ENCODE measurements around the gene SYCE3.

Gene SYCE3

DNA sequence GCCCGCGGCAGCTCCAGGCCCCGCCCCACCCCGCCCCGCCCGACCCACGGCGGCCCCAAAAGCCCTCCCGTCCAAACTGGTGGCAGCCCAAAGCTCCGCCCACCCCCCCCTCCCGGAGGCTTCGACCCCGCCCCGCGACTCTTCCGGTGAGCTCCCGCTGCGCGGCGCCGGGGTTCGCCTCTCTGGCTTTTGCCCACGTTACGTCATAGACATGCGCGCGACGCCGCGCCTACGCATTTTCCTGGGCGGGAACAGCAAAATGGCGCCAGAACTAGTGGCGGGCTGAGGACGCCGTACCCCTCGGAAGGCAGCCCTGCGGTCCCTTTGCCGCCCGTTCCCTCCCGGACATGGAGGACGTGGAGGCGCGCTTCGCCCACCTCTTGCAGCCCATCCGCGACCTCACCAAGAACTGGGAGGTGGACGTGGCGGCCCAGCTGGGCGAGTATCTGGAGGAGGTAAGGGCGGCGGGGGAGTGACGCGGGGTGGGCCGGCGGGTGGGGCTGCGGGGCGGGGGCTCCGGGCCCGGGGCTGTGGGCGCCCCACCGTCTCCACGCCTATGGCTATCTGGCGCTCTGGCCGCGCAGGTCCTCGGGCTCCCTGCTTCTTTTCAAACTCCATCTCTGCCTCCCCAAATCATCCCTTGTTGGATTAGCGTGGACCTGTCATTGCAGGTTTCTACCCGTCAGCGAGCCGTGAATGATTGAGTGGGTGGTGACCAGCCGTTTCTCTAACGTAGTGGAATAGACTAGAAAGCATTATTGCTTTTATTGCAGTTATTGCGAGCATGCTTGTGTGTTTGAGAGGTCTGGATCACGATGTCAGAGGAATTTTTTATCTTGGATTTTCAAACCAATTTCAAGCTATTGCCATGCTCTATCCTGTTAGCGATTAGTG, 54.5 kb downstream of the SYCE3 start, which contains the start of gene NCAPH2 (continued):
- TF ChIP-seq KLF10 (tag by site-specific recombination; IDR thresholded peaks at IDR 0.05), result peak; percentile 84
- peak; percentile 99 for TF ChIP-seq ZNF629 (tag by site-specific recombination; IDR thresholded peaks at IDR 0.05)
- peak; percentile 74 for TF ChIP-seq WT1 (tag by site-specific recombination; IDR thresholded peaks at IDR 0.05)
- TF ChIP-seq EGR2 (tag by site-specific recombination; IDR thresholded peaks at IDR 0.05; ENCODE audit: low read depth), result peak; percentile 94
- no peak for TF ChIP-seq ZNF560 (tag by site-specific recombination; IDR thresholded peaks at IDR 0.05; ENCODE audit: borderline replicate concordance)
- TF ChIP-seq, protein P1, sequence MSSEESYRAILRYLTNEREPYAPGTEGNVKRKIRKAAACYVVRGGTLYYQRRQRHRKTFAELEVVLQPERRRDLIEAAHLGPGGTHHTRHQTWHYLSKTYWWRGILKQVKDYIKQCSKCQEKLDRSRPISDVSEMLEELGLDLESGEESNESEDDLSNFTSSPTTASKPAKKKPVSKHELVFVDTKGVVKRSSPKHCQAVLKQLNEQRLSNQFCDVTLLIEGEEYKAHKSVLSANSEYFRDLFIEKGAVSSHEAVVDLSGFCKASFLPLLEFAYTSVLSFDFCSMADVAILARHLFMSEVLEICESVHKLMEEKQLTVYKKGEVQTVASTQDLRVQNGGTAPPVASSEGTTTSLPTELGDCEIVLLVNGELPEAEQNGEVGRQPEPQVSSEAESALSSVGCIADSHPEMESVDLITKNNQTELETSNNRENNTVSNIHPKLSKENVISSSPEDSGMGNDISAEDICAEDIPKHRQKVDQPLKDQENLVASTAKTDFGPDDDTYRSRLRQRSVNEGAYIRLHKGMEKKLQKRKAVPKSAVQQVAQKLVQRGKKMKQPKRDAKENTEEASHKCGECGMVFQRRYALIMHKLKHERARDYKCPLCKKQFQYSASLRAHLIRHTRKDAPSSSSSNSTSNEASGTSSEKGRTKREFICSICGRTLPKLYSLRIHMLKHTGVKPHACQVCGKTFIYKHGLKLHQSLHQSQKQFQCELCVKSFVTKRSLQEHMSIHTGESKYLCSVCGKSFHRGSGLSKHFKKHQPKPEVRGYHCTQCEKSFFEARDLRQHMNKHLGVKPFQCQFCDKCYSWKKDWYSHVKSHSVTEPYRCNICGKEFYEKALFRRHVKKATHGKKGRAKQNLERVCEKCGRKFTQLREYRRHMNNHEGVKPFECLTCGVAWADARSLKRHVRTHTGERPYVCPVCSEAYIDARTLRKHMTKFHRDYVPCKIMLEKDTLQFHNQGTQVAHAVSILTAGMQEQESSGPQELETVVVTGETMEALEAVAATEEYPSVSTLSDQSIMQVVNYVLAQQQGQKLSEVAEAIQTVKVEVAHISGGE (tag by site-specific recombination; conservative IDR thresholded peaks at IDR 0.05; ENCODE audit: low read depth), result peak; percentile 46; the same call in 1 of the 2 replicates
- no peak for TF ChIP-seq ZNF558 (tag by site-specific recombination; IDR thresholded peaks at IDR 0.05)
- TF ChIP-seq ZNF692 (tag by site-specific recombination; IDR thresholded peaks at IDR 0.05), result peak; percentile 87
- peak; percentile 77; the same call in 1 of the 2 replicates for TF ChIP-seq ZNF660 (tag by site-specific recombination; IDR thresholded peaks at IDR 0.05)
- no peak for TF ChIP-seq ZNF747 (tag by site-specific recombination; IDR thresholded peaks at IDR 0.05)
- peak; percentile 98 for TF ChIP-seq SP3 (tag by site-specific recombination; IDR thresholded peaks at IDR 0.05)
- no peak for TF ChIP-seq ZNF624 (tag by site-specific recombination; IDR thresholded peaks at IDR 0.05)
- TF ChIP-seq SP7 (tag by site-specific recombination; IDR thresholded peaks at IDR 0.05), result peak; percentile 84
- TF ChIP-seq OSR2 (tag by site-specific recombination; IDR thresholded peaks at IDR 0.05), result no peak; the same call in 1 of the 2 replicates
- TF ChIP-seq ZNF10 (tag by site-specific recombination; IDR thresholded peaks at IDR 0.05), result no peak
- TF ChIP-seq ZBTB7A (tag by site-specific recombination; IDR thresholded peaks at IDR 0.05; ENCODE audit: low read depth), result peak; percentile 66; the same call in 1 of the 2 replicates
- TF ChIP-seq KLF16 (tag by site-specific recombination; IDR thresholded peaks at IDR 0.05), result peak; percentile 98
- TF ChIP-seq ZNF521 (tag by site-specific recombination; IDR thresholded peaks at IDR 0.05), result no peak
- peak; percentile 71; the same call in 1 of the 2 replicates for TF ChIP-seq ZFP69B (tag by site-specific recombination; IDR thresholded peaks at IDR 0.05)
- peak; percentile 93 for TF ChIP-seq ZXDB (tag by site-specific recombination; IDR thresholded peaks at IDR 0.05)
- TF ChIP-seq GLIS2 (tag by site-specific recombination; IDR thresholded peaks at IDR 0.05), result peak; percentile 88
- no peak for TF ChIP-seq ZNF830 (tag by site-specific recombination; IDR thresholded peaks at IDR 0.05; ENCODE audit: low read depth)
- TF ChIP-seq SALL2 (tag by site-specific recombination; IDR thresholded peaks at IDR 0.05; ENCODE audit: borderline replicate concordance), result no peak
- no peak for TF ChIP-seq GLI2 (tag by site-specific recombination; IDR thresholded peaks at IDR 0.05; ENCODE audit: borderline replicate concordance, low read depth)
- TF ChIP-seq ZSCAN23 (tag by site-specific recombination; IDR thresholded peaks at IDR 0.05), result 0 out of 2 replicates have a peak, but pooled peaks have one; percentile 57
- peak; percentile 87 for TF ChIP-seq SP2 (tag by site-specific recombination; IDR thresholded peaks at IDR 0.05)
- TF ChIP-seq, protein P2, sequence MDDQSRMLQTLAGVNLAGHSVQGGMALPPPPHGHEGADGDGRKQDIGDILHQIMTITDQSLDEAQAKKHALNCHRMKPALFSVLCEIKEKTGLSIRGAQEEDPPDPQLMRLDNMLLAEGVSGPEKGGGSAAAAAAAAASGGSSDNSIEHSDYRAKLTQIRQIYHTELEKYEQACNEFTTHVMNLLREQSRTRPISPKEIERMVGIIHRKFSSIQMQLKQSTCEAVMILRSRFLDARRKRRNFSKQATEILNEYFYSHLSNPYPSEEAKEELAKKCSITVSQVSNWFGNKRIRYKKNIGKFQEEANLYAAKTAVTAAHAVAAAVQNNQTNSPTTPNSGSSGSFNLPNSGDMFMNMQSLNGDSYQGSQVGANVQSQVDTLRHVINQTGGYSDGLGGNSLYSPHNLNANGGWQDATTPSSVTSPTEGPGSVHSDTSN (CRISPR knock-in tag; IDR thresholded peaks at IDR 0.05), result peak; percentile 89; the same call in 1 of the 2 replicates
- peak; percentile 93 for TF ChIP-seq KLF9 (tag by site-specific recombination; IDR thresholded peaks at IDR 0.05; ENCODE audit: low read depth)
- peak; percentile 86 for TF ChIP-seq ZSCAN30 (tag by site-specific recombination; IDR thresholded peaks at IDR 0.05)
- 0 out of 2 replicates have a peak, but pooled peaks have one; percentile 16 for TF ChIP-seq FEZF1 (tag by site-specific recombination; IDR thresholded peaks at IDR 0.05)
- peak; percentile 98 for TF ChIP-seq ZBTB8A (tag by site-specific recombination; IDR thresholded peaks at IDR 0.05)
- TF ChIP-seq, protein P3, sequence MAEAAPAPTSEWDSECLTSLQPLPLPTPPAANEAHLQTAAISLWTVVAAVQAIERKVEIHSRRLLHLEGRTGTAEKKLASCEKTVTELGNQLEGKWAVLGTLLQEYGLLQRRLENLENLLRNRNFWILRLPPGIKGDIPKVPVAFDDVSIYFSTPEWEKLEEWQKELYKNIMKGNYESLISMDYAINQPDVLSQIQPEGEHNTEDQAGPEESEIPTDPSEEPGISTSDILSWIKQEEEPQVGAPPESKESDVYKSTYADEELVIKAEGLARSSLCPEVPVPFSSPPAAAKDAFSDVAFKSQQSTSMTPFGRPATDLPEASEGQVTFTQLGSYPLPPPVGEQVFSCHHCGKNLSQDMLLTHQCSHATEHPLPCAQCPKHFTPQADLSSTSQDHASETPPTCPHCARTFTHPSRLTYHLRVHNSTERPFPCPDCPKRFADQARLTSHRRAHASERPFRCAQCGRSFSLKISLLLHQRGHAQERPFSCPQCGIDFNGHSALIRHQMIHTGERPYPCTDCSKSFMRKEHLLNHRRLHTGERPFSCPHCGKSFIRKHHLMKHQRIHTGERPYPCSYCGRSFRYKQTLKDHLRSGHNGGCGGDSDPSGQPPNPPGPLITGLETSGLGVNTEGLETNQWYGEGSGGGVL (tag by site-specific recombination; IDR thresholded peaks at IDR 0.05), result peak; percentile 60
- TF ChIP-seq ZNF600 (tag by site-specific recombination; IDR thresholded peaks at IDR 0.05), result peak; percentile 40; the same call in 1 of the 2 replicates
